ENCODE measurements around the gene DIAPH3. TPM values are rescaled to one million over a fixed set of nuclear protein-coding genes. Genes with fewer than 3 reads are reported as not detected.

DIAPH3 gene
- total and polyA plus RNA-seq, 2 donors, result 0.18 to 23.4 TPM

- no peak overlapping the region for H3K27ac ChIP-seq (ENCODE audit: low read depth)
- 39% methylated on average over 3 of the region's 3 CpGs for WGBS
- H3K4me3 ChIP-seq (ENCODE audit: low read depth, low read length), result no peak overlapping the region
- H3K36me3 ChIP-seq (ENCODE audit: insufficient read depth), result no peaks in the 10 kb centered on the region
- H3K4me1 ChIP-seq (ENCODE audit: insufficient read depth), result no peaks in the 10 kb centered on the region
- DNase-seq (ENCODE audit: extremely low spot score), result no peak
Measured at GRCh38 chr13:59665732-59666131, 498.0 kb downstream of the DIAPH3 start.

GRCh38 chr13:59665184-59665583, 498.5 kb downstream of the DIAPH3 start:
- no peak for DNase-seq (ENCODE audit: extremely low spot score)
- 65% methylated on average over 1 of the region's 1 CpG for WGBS
- Histone ChIP-seq H3K4me3 (ENCODE audit: low read depth, low read length) (no peak overlapping the region), H3K27ac (ENCODE audit: low read depth) (no peak overlapping the region), H3K4me1 (ENCODE audit: insufficient read depth) (no peaks in the 10 kb centered on the region), H3K36me3 (ENCODE audit: insufficient read depth) (no peaks in the 10 kb centered on the region)

DNA sequence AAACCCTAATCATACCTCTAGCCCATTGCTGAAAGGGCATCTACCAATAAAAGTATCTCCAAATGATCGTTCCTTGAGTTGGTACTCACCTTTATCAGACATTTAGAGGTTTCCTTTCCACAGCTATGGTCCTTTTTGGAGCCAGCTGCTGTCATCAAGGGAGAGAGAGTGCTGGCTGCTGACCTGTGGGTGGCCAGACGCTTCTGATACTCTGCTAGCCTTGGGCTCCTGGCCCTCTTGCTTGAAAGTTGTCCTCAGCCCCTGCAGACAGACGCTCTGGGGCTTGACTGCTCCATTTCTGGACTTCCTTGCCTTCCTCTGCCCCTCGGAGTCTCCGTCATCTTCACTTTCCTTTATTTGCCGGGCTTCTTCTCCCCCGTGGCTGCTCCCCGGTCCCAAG, 499.1 kb downstream of the DIAPH3 start:
- DNase-seq (ENCODE audit: extremely low spot score), result no peak
- no peaks in the 10 kb centered on the region for H3K36me3 ChIP-seq (ENCODE audit: insufficient read depth)
- H3K4me3 ChIP-seq (ENCODE audit: low read depth, low read length), result no peak overlapping the region
- no peak overlapping the region for H3K27ac ChIP-seq (ENCODE audit: low read depth)
- no peaks in the 10 kb centered on the region for H3K4me1 ChIP-seq (ENCODE audit: insufficient read depth)
- 70% methylated on average over 8 of the region's 8 CpGs for WGBS

GRCh38 chr13:59663707-59664106, 500.0 kb downstream of the DIAPH3 start:
- Histone ChIP-seq H3K36me3 (ENCODE audit: insufficient read depth) (no peaks in the 10 kb centered on the region), H3K27ac (ENCODE audit: low read depth) (no peak overlapping the region), H3K4me3 (ENCODE audit: low read depth, low read length) (no peak overlapping the region), H3K4me1 (ENCODE audit: insufficient read depth) (no peaks in the 10 kb centered on the region)
- DNase-seq (ENCODE audit: extremely low spot score), result no peak
- 98% methylated on average over 7 of the region's 7 CpGs for WGBS

DNA sequence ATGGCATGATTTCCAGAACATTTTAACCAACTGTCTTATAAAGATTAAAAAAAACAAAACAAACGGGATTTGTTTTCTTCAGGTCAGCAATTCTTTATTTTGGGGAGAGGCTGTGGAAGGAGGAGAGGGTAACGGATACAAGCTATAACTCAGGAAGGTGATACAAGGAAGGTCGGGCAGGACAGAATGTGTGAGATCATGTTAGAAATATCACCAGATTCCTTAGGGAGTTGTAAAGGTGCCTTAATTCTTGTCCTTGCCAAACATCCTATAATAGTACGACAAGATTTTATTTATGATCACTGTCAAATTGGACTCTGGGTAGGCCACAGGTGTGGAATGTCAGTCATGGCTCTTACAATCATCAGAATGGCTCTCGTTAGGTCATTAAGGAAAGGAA, 503.1 kb downstream of the DIAPH3 start:
- H3K36me3 ChIP-seq (ENCODE audit: insufficient read depth), result no peaks in the 10 kb centered on the region
- H3K4me3 ChIP-seq (ENCODE audit: low read depth, low read length), result no peak overlapping the region
- no peak overlapping the region for H3K27ac ChIP-seq (ENCODE audit: low read depth)
- H3K4me1 ChIP-seq (ENCODE audit: insufficient read depth), result no peaks in the 10 kb centered on the region
- no peak for DNase-seq (ENCODE audit: extremely low spot score)
- 78% methylated on average over 5 of the region's 5 CpGs for WGBS

DNA sequence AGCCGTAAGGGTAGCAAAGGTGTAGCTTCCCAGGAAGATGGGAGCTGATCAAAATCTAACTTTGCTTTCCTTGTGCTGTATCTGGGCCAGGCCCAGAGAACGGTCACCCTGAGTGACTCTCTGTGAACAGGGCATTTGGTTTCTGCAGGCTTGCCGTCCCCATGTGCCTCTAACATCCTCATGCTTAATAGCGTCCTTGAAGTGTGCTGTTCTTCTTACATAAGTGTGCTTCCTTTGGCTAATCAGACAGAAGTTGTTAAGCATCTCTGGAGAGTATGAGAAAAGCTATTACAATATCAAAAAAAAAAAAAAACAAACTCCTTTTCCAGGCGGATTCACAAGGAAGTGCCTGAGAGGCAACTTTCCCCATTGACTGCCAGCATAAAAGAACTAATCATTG, 503.7 kb downstream of the DIAPH3 start:
- Histone ChIP-seq H3K27ac (ENCODE audit: low read depth) (no peak overlapping the region), H3K4me1 (ENCODE audit: insufficient read depth) (no peaks in the 10 kb centered on the region), H3K36me3 (ENCODE audit: insufficient read depth) (no peaks in the 10 kb centered on the region), H3K4me3 (ENCODE audit: low read depth, low read length) (no peak overlapping the region)
- DNase-seq (ENCODE audit: extremely low spot score), result no peak
- 91% methylated on average over 5 of the region's 5 CpGs for WGBS

GRCh38 chr13:59658738-59659330, 504.9 kb downstream of the DIAPH3 start:
- no peak overlapping the region for H3K27ac ChIP-seq (ENCODE audit: low read depth)
- no peak overlapping the region for H3K4me3 ChIP-seq (ENCODE audit: low read depth, low read length)
- H3K36me3 ChIP-seq (ENCODE audit: insufficient read depth), result no peaks in the 10 kb centered on the region
- WGBS, result 65% methylated on average over 6 of the region's 6 CpGs
- no peak for DNase-seq (ENCODE audit: extremely low spot score)
- H3K4me1 ChIP-seq (ENCODE audit: insufficient read depth), result no peaks in the 10 kb centered on the region

GRCh38 chr13:59658027-59658737, 505.5 kb downstream of the DIAPH3 start:
- no peak for DNase-seq (ENCODE audit: extremely low spot score)
- no peak overlapping the region for H3K27ac ChIP-seq (ENCODE audit: low read depth)
- 67% methylated on average over 12 of the region's 12 CpGs for WGBS
- no peak overlapping the region for H3K4me3 ChIP-seq (ENCODE audit: low read depth, low read length)
- no peaks in the 10 kb centered on the region for H3K4me1 ChIP-seq (ENCODE audit: insufficient read depth)
- H3K36me3 ChIP-seq (ENCODE audit: insufficient read depth), result no peaks in the 10 kb centered on the region

- WGBS, result 88% methylated on average over 2 of the region's 2 CpGs
- no peak overlapping the region for H3K4me3 ChIP-seq (ENCODE audit: low read depth, low read length)
- no peak overlapping the region for H3K27ac ChIP-seq (ENCODE audit: low read depth)
- DNase-seq (ENCODE audit: extremely low spot score), result no peak
- no peaks in the 10 kb centered on the region for H3K36me3 ChIP-seq (ENCODE audit: insufficient read depth)
- no peaks in the 10 kb centered on the region for H3K4me1 ChIP-seq (ENCODE audit: insufficient read depth)
Measured at GRCh38 chr13:59653916-59654315, 509.8 kb downstream of the DIAPH3 start.

GRCh38 chr13:59651479-59651878, 512.2 kb downstream of the DIAPH3 start:
- WGBS, result 90% methylated on average over 5 of the region's 5 CpGs
- DNase-seq (ENCODE audit: extremely low spot score), result no peak
- no peak overlapping the region for H3K27ac ChIP-seq (ENCODE audit: low read depth)
- no peaks in the 10 kb centered on the region for H3K4me1 ChIP-seq (ENCODE audit: insufficient read depth)
- H3K36me3 ChIP-seq (ENCODE audit: insufficient read depth), result no peaks in the 10 kb centered on the region
- no peak overlapping the region for H3K4me3 ChIP-seq (ENCODE audit: low read depth, low read length)

- Histone ChIP-seq H3K4me3 (ENCODE audit: low read depth, low read length) (no peak overlapping the region), H3K27ac (ENCODE audit: low read depth) (no peak overlapping the region), H3K36me3 (ENCODE audit: insufficient read depth) (no peaks in the 10 kb centered on the region), H3K4me1 (ENCODE audit: insufficient read depth) (no peaks in the 10 kb centered on the region)
- no peak for DNase-seq (ENCODE audit: extremely low spot score)
- WGBS, result 48% methylated on average over 3 of the region's 3 CpGs
Measured at GRCh38 chr13:59643906-59644626, 519.7 kb downstream of the DIAPH3 start.

DNA sequence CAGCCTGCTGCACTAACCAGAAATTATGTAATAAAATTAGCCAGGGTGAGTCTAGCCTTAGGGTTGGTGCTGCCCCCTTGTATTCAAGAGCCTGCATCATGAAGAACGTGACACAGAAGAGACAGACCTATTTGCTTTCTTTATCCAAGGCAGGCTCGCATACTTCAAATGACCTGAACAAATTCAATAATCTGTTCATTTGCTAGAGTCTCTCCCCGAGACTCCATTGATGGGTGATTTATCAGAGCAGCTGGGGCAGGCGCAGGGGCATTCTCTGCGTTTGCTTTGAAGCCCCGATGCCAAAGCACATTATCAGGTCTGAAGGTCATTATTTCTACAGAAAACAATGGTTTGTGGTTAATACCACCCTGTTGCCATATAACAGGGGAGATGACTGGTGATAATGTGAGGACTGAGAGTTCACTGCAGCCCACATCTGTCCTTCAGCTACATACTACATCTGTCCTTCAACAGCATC, 520.3 kb downstream of the DIAPH3 start:
- DNase-seq (ENCODE audit: extremely low spot score), result no peak
- no peak overlapping the region for H3K4me3 ChIP-seq (ENCODE audit: low read depth, low read length)
- H3K4me1 ChIP-seq (ENCODE audit: insufficient read depth), result no peaks in the 10 kb centered on the region
- H3K27ac ChIP-seq (ENCODE audit: low read depth), result no peak overlapping the region
- WGBS, result 81% methylated on average over 6 of the region's 6 CpGs
- H3K36me3 ChIP-seq (ENCODE audit: insufficient read depth), result no peaks in the 10 kb centered on the region

DNA sequence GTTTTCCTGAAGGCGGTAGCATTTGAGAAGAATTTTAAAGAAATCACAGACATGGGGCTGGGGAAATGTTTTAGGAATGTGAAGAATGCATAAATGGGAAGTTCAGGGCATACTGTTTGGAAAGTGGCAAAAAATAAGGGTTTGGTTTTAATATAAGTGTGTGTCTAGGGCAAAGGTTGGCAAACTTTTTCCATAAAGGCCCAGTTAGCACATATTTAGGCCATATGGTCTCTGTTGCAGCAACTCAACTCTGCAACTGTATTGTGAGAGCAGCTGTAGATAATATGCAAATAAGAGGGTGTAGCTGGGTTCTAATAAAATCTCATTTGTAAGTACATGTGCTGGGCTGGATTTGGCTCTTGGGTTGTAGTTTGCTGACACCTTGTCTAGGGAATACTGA, 521.9 kb downstream of the DIAPH3 start:
- Histone ChIP-seq H3K4me1 (ENCODE audit: insufficient read depth) (no peaks in the 10 kb centered on the region), H3K27ac (ENCODE audit: low read depth) (no peak overlapping the region), H3K36me3 (ENCODE audit: insufficient read depth) (no peaks in the 10 kb centered on the region), H3K4me3 (ENCODE audit: low read depth, low read length) (no peak overlapping the region)
- DNase-seq (ENCODE audit: extremely low spot score), result no peak
- WGBS, result 90% methylated on average over 1 of the region's 1 CpG

GRCh38 chr13:59641261-59641660, 522.5 kb downstream of the DIAPH3 start:
- H3K27ac ChIP-seq (ENCODE audit: low read depth), result no peak overlapping the region
- no peak overlapping the region for H3K4me3 ChIP-seq (ENCODE audit: low read depth, low read length)
- H3K36me3 ChIP-seq (ENCODE audit: insufficient read depth), result no peaks in the 10 kb centered on the region
- WGBS, result 71% methylated on average over 3 of the region's 3 CpGs
- DNase-seq (ENCODE audit: extremely low spot score), result no peak
- H3K4me1 ChIP-seq (ENCODE audit: insufficient read depth), result no peaks in the 10 kb centered on the region

Measured in urinary bladder (tissue), 4 donors.